Activated naive CD4-positive, alpha-beta T cell treated with anti-CD3 and anti-CD28 coated beads, Interleukin-2, amount 10 ng/mL, durations not matched to agents 7 days and 5 days (primary cell): ENCODE results near the gene STEAP1B.

Source experiments
- CTCF ChIA-PET: fragments of 350-600 bp; sonication (Branson Sonifier 250); formaldehyde crosslinking; loops from one replicate; lab custom pipeline; 2021; ENCODE audit warnings: antibody characterized with exemption; lab: Charles Lee
- DNase-seq: peaks from one replicate; pipeline ENCODE4 v3.0.0-alpha.2; 2020
- H3K27ac Mint-ChIP-seq: one replicate; pipeline ENCODE4 v1.8.0; 2021; ENCODE audit warnings: mild to moderate bottlenecking, moderate library complexity, mixed read lengths
- H3K27me3 Mint-ChIP-seq: one replicate; pipeline ENCODE4 v1.8.0; 2021; ENCODE audit warnings: mild to moderate bottlenecking, mixed read lengths
- H3K36me3 Mint-ChIP-seq: one replicate; pipeline ENCODE4 v1.8.0; 2021; ENCODE audit warnings: mixed read lengths
- H3K4me1 Mint-ChIP-seq: one replicate; pipeline ENCODE4 v1.8.0; 2021; ENCODE audit warnings: mixed read lengths
- H3K4me3 Mint-ChIP-seq: one replicate; pipeline ENCODE4 v1.8.0; 2021; ENCODE audit warnings: mild to moderate bottlenecking, moderate library complexity, mixed read lengths
- H3K9me3 Mint-ChIP-seq: one replicate; pipeline ENCODE4 v1.8.0; 2021; ENCODE audit warnings: mixed read lengths

Gene STEAP1B

GRCh38 chr7:22486597-22486996 lies 13.4 kb downstream of the STEAP1B start:
- Mint-ChIP-seq H3K4me1 (peaks cover 10% of the 10 kb centered on the region), H3K36me3 (no peaks in the 10 kb centered on the region), H3K27ac (no peak overlapping the region), H3K4me3 (no peak overlapping the region), H3K27me3 (peaks cover 20% of the 10 kb centered on the region), H3K9me3 (no peaks in the 10 kb centered on the region)
- CTCF ChIA-PET, result interaction anchor here (0.6 to 3.6 kb wide), 3 partner anchors 14 to 373 kb away, joined by 3 to 10 read pairs (median 3); no protein-coding TSS in a partner anchor
- DNase-seq, result no peak

- CTCF ChIA-PET, result interaction anchor here (1.0 to 3.6 kb wide), 3 partner anchors 372 to 380 kb away, joined by 3 to 20 read pairs (median 10); no protein-coding TSS in a partner anchor
- DNase-seq, result no peak
- no peaks in the 10 kb centered on the region for H3K36me3 Mint-ChIP-seq
- peaks cover 21% of the 10 kb centered on the region for H3K27me3 Mint-ChIP-seq
- no peak overlapping the region for H3K4me3 Mint-ChIP-seq
- no peaks in the 10 kb centered on the region for H3K9me3 Mint-ChIP-seq
- peaks cover 15% of the 10 kb centered on the region for H3K4me1 Mint-ChIP-seq
- no peak overlapping the region for H3K27ac Mint-ChIP-seq
Observed at GRCh38 chr7:22485189-22485588, 14.8 kb downstream of the STEAP1B start.

GRCh38 chr7:22482503-22482902 lies 17.5 kb downstream of the STEAP1B start:
- H3K4me3 Mint-ChIP-seq, result no peak overlapping the region
- H3K36me3 Mint-ChIP-seq, result no peaks in the 10 kb centered on the region
- H3K9me3 Mint-ChIP-seq, result no peaks in the 10 kb centered on the region
- no peak for DNase-seq
- peaks cover 15% of the 10 kb centered on the region for H3K4me1 Mint-ChIP-seq
- CTCF ChIA-PET, result interaction anchor here (2.3 kb wide), 1 partner anchor 372 kb away, joined by 15 read pairs; no protein-coding TSS in a partner anchor
- no peak overlapping the region for H3K27ac Mint-ChIP-seq
- H3K27me3 Mint-ChIP-seq, result peaks cover 21% of the 10 kb centered on the region

DNA sequence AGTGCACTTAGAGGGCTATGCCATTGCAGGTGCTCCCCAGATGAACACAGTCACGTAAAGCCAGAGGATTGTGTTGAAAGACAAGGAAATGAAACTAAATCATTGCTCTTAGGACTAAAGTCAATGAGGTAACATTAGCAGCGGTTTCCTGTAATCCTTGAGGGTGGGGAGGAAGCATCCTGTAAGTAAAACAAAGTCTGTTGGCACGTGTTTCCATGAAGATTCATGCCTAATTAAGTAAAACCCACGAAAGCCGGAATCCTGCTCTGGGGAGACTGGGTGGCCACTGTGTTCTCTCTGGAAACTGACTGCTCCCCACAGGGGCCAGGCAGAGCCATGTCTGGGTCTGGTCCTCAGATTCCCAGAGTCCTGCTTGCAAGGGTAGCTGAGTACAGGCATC lies 18.3 kb downstream of the STEAP1B start:
- CTCF ChIA-PET, result interaction anchor here (2.3 kb wide), 1 partner anchor 372 kb away, joined by 15 read pairs; no protein-coding TSS in a partner anchor
- H3K9me3 Mint-ChIP-seq, result no peaks in the 10 kb centered on the region
- peak; percentile 27 for DNase-seq
- H3K27me3 Mint-ChIP-seq, result peaks cover 23% of the 10 kb centered on the region
- peak overlapping the region; percentile 24 for H3K27ac Mint-ChIP-seq
- peaks cover 15% of the 10 kb centered on the region for H3K4me1 Mint-ChIP-seq
- no peak overlapping the region for H3K4me3 Mint-ChIP-seq
- no peaks in the 10 kb centered on the region for H3K36me3 Mint-ChIP-seq

GRCh38 chr7:22480523-22481075 lies 19.4 kb downstream of the STEAP1B start:
- CTCF ChIA-PET, result interaction anchor here (1.0 to 1.6 kb wide), 2 partner anchors 28 to 371 kb away, joined by 4 to 7 read pairs; no protein-coding TSS in a partner anchor
- DNase-seq, result no peak
- no peaks in the 10 kb centered on the region for H3K36me3 Mint-ChIP-seq
- H3K27me3 Mint-ChIP-seq, result peaks cover 16% of the 10 kb centered on the region
- H3K4me1 Mint-ChIP-seq, result peaks cover 15% of the 10 kb centered on the region
- no peak overlapping the region for H3K4me3 Mint-ChIP-seq
- H3K27ac Mint-ChIP-seq, result no peak overlapping the region
- no peaks in the 10 kb centered on the region for H3K9me3 Mint-ChIP-seq

GRCh38 chr7:22477876-22478450 lies 22.0 kb downstream of the STEAP1B start:
- Mint-ChIP-seq H3K27ac (no peak overlapping the region), H3K27me3 (peaks cover 16% of the 10 kb centered on the region), H3K4me1 (peaks cover 10% of the 10 kb centered on the region), H3K9me3 (no peaks in the 10 kb centered on the region), H3K4me3 (no peak overlapping the region), H3K36me3 (no peaks in the 10 kb centered on the region)
- CTCF ChIA-PET, result no interaction called here
- DNase-seq, result no peak

GRCh38 chr7:22477262-22477661 lies 22.7 kb downstream of the STEAP1B start:
- DNase-seq, result no peak
- H3K9me3 Mint-ChIP-seq, result no peaks in the 10 kb centered on the region
- peaks cover 22% of the 10 kb centered on the region for H3K27me3 Mint-ChIP-seq
- no peak overlapping the region for H3K4me3 Mint-ChIP-seq
- no peak overlapping the region for H3K27ac Mint-ChIP-seq
- H3K4me1 Mint-ChIP-seq, result peaks cover 10% of the 10 kb centered on the region
- CTCF ChIA-PET, result no interaction called here
- H3K36me3 Mint-ChIP-seq, result no peaks in the 10 kb centered on the region

DNA sequence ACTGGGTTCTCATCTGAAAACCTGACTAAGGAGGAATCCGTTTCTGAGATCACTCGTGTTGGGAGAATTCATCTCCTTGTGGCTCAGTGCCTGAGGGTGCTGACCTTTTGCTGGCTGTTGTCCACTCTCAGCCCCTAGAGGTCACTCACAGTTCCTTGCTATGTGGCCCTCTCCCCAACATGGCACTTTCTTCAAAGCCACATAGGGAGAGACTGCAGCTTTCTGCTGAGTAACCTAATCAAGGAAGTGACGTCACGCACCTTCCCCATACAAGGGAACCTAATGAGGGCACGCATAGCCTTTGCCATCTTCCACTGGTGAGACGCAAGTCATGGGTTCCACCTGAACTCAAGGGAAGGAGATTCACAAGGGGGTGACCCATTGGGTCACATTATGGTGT lies 23.2 kb downstream of the STEAP1B start:
- no peaks in the 10 kb centered on the region for H3K9me3 Mint-ChIP-seq
- peaks cover 22% of the 10 kb centered on the region for H3K27me3 Mint-ChIP-seq
- DNase-seq, result no peak
- peaks cover 6% of the 10 kb centered on the region for H3K4me1 Mint-ChIP-seq
- H3K27ac Mint-ChIP-seq, result no peak overlapping the region
- H3K36me3 Mint-ChIP-seq, result no peaks in the 10 kb centered on the region
- CTCF ChIA-PET, result no interaction called here
- no peak overlapping the region for H3K4me3 Mint-ChIP-seq

GRCh38 chr7:22474645-22475044 lies 25.3 kb downstream of the STEAP1B start:
- Mint-ChIP-seq H3K27ac (no peak overlapping the region), H3K4me3 (no peak overlapping the region), H3K36me3 (no peaks in the 10 kb centered on the region), H3K9me3 (no peaks in the 10 kb centered on the region), H3K4me1 (no peaks in the 10 kb centered on the region), H3K27me3 (peaks cover 19% of the 10 kb centered on the region)
- DNase-seq, result no peak
- CTCF ChIA-PET, result interaction anchor here (1.0 to 1.4 kb wide), 3 partner anchors 22 to 366 kb away, joined by 3 read pairs; partner anchors contain the start of gene IL6

DNA sequence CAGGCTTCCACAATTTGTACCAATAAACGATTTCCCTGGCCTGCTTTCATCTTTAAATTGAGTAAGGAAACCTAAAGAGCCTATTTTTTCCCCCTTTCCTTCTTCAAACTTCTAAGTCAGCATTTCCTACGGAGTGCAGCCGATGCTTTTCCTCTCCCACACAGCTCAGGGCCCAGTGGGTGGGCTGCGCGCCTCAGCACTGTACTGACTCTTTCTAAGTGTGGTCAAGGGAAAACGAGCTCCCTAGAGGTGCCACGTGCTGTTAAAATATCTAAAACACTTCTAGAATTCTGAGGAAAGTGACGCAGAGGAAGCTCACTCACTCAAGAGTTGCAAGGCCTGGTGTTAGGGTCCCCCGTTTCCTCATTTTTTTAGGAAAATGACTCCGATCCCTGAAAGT lies 29.0 kb downstream of the STEAP1B start:
- Mint-ChIP-seq H3K4me3 (no peak overlapping the region), H3K27me3 (peaks cover 9% of the 10 kb centered on the region), H3K27ac (no peak overlapping the region), H3K4me1 (no peaks in the 10 kb centered on the region), H3K9me3 (no peaks in the 10 kb centered on the region), H3K36me3 (no peaks in the 10 kb centered on the region)
- CTCF ChIA-PET, result interaction anchor here (0.9 kb wide), 1 partner anchor 18 kb away, joined by 3 read pairs; no protein-coding TSS in a partner anchor
- DNase-seq, result no peak

DNA sequence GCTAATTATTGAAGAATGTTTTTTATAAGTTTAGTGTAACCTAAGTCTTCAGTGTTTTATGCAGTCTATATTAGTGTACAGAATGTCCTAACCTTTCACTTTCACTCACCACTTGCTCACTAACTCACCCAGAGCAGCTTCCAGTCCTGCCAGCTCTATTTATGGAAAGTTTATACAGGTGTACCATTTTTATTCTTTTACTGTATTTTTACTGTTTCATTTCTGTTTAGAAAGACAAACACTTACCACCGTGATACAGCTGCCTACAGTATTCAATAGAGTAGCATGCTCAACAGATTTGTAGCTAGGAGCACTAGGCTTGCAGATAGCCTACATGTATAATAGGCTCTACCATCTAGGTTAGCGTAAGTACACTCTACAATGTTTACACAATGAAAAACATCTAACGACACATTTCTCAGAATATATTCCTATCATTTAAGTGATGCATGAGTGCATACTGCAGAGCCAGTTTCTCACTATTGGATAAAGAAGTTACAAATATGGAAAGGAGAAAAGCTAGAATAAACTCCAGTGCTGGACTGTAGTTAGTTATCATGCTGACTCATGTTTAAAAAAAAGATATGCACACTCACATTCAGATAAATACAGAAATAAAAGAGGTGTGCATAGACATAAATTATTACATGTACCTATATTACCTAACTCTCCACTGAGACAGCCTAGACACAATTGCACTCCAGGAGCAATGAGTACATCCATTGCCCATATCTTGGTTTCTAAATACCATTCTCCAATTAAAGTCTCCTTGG lies 30.4 kb downstream of the STEAP1B start:
- Mint-ChIP-seq H3K4me3 (no peak overlapping the region), H3K27ac (no peak overlapping the region), H3K36me3 (no peaks in the 10 kb centered on the region), H3K9me3 (no peaks in the 10 kb centered on the region), H3K27me3 (peaks cover 13% of the 10 kb centered on the region), H3K4me1 (no peaks in the 10 kb centered on the region)
- CTCF ChIA-PET, result interaction anchor here (1.5 kb wide), 1 partner anchor 11 kb away, joined by 3 read pairs; no protein-coding TSS in a partner anchor
- DNase-seq, result no peak

DNA sequence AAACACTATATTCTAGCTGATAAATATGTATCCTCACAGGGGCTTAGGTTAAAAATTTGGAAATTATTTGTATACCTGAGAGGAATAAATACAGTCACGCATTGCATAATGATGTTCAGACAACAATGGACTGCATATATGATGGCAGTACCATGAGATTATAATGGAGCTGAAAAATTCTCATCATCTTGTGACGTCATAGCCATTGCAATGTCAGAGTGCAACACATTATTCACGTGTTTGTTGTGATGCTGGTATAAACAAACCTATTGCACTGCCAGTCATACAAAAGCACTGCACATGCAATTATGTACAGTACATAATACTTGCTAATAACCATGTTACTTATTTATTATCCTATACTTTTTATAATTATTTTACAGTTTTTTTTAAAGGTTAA lies 31.4 kb downstream of the STEAP1B start:
- Mint-ChIP-seq H3K36me3 (no peaks in the 10 kb centered on the region), H3K27ac (no peak overlapping the region)
- DNase-seq, result no peak

DNA sequence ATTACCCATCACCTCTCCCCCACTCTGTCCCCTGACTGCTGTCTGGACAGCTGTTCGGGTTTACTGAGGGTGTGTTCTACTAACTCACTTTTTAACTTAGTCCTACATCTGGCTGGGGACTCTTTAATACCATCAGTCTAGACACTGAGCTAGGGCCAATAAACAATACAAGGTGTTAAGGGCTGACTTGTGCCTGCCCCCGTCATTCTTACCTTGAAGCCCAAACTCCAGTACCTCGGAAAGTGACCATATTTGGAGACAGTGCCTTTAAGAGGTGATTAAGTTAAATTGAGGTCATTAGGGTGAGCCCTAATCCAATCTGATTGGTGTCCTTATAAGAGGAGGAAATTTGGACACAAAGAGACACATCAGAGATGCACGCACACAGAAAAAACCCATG lies 35.7 kb downstream of the STEAP1B start:
- CTCF ChIA-PET, result interaction anchor here (0.9 kb wide), 1 partner anchor 12 kb away, joined by 4 read pairs; no protein-coding TSS in a partner anchor
- H3K9me3 Mint-ChIP-seq, result no peaks in the 10 kb centered on the region
- H3K4me3 Mint-ChIP-seq, result no peak overlapping the region
- H3K27me3 Mint-ChIP-seq, result peaks cover 17% of the 10 kb centered on the region
- H3K4me1 Mint-ChIP-seq, result no peaks in the 10 kb centered on the region
- no peaks in the 10 kb centered on the region for H3K36me3 Mint-ChIP-seq
- no peak for DNase-seq
- H3K27ac Mint-ChIP-seq, result no peak overlapping the region

More for the DNA sequence above, 31.4 kb downstream of the STEAP1B start:
- CTCF ChIA-PET, result interaction anchor here (1.5 kb wide), 1 partner anchor 10 kb away, joined by 3 read pairs; no protein-coding TSS in a partner anchor
- Mint-ChIP-seq H3K27me3 (peaks cover 13% of the 10 kb centered on the region), H3K4me3 (no peak overlapping the region), H3K4me1 (no peaks in the 10 kb centered on the region), H3K9me3 (no peaks in the 10 kb centered on the region)

GRCh38 chr7:22460363-22460988 lies 39.5 kb downstream of the STEAP1B start:
- H3K27ac Mint-ChIP-seq, result no peak overlapping the region
- peaks cover 16% of the 10 kb centered on the region for H3K27me3 Mint-ChIP-seq
- no peaks in the 10 kb centered on the region for H3K4me1 Mint-ChIP-seq
- H3K4me3 Mint-ChIP-seq, result no peak overlapping the region
- DNase-seq, result no peak
- H3K36me3 Mint-ChIP-seq, result no peaks in the 10 kb centered on the region
- no peaks in the 10 kb centered on the region for H3K9me3 Mint-ChIP-seq
- CTCF ChIA-PET, result interaction anchor here (0.8 to 1.3 kb wide), 3 partner anchors 8 to 357 kb away, joined by 4 to 5 read pairs (median 4); no protein-coding TSS in a partner anchor
